Central memory CD4-positive, alpha-beta T cell (primary cell): ENCODE results near the gene GPX4.
A peak's percentile ranks its signal among the peaks of the same experiment; 100 is the strongest.

ENCODE experiments used
- DNase-seq: peaks from one replicate; pipeline ENCODE4 v3.0.0; 2022

The GPX4 gene

GRCh38 chr19:1132552-1133383 is 29.0 kb downstream of the GPX4 start:
- DNase-seq = peak; percentile 30

- peak; percentile 84 for DNase-seq
Measured at GRCh38 chr19:1133471-1133929, 29.7 kb downstream of the GPX4 start.

- DNase-seq = no peak
Measured at GRCh38 chr19:1134431-1134830, 30.6 kb downstream of the GPX4 start.

GRCh38 chr19:1135454-1135853 is 31.7 kb downstream of the GPX4 start:
- no peak for DNase-seq

DNA sequence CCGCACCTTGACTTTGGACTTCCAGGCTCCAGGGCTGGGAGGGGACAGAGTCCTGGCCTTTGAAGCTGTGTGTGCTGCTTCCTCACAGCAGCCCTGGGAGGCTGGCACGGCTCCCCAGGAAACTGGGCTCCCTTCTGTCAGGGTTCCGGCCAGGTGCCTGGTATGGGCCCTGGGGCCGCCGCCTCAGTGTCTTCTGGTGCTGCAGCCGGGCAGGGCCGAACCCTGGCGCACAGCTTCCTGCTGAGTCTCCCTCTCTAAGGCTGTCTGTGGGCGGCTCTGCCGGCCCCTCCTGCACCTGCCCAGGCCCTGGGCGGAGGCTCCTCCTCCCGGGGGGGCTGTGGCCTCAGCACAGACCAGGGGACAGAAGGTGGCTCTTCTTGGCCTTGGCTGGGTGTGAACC is 32.4 kb downstream of the GPX4 start:
- no peak for DNase-seq

GRCh38 chr19:1136621-1137317 is 33.0 kb downstream of the GPX4 start:
- DNase-seq = no peak

DNA sequence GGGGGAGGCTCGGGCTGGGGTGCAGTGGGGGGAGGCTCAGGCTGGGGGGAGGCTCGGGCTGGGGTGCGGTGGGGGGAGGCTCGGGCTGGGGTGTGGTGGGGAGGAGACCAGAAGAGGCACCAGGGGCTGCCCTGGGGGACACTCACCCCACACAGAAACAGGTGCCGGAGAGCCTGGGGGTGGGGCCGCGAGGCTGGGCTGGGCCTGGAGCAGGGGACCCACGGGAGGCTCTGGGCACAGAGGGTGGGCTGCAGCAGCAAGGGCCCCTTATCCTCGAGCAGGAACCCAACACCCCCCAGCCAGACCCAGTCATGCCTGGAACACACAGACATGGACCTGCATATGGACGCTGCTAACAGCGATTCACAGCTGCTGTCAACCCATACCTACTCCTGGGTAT is 34.3 kb downstream of the GPX4 start:
- DNase-seq = no peak

GRCh38 chr19:1139126-1139525 is 35.3 kb downstream of the GPX4 start:
- no peak for DNase-seq

GRCh38 chr19:1140272-1141027 is 36.7 kb downstream of the GPX4 start:
- no peak for DNase-seq

DNA sequence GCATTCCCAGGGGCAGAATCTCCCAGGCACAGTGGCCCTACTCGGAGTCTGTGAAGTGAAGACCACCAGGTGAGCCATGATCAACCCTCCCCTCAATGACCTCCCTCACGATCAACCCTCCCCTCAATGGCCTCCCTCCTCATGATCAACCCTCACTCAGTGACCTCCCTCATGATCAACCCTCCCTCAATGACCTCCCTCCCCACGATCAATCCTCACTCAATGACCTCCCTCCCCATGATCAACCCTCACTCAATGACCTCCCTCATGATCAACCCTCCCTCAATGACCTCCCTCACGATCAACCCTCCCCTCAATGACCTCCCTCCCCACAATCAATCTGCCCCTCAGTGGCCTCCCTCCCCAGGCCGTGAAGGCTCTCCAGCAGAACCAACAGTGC is 38.1 kb downstream of the GPX4 start:
- no peak for DNase-seq

- no peak for DNase-seq
Measured at GRCh38 chr19:1143828-1144399, 40.1 kb downstream of the GPX4 start.

DNA sequence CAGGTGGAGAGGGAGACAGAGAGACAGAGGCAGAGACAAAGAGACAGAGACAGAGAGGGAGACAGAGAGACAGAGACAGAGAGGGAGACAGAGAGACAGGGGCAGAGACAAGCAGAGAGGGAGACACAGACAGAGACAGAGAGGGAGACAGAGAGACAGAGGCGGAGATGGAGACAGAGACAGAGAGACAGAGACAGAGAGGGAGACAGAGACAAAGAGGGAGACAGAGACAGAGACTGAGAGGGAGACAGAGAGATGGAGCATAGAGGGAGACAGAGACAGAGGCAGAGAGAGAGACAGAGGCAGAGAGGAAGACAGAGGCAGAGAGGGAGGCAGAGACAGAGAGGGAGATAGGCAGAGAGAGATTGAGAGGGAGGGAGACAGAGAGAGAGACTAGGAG is 40.9 kb downstream of the GPX4 start:
- DNase-seq = no peak

- DNase-seq = no peak
Measured at GRCh38 chr19:1145635-1146411, 42.0 kb downstream of the GPX4 start.

- no peak for DNase-seq
Measured at GRCh38 chr19:1146412-1146699, 42.6 kb downstream of the GPX4 start.

GRCh38 chr19:1146858-1147780 is 43.3 kb downstream of the GPX4 start:
- DNase-seq = no peak

- DNase-seq = no peak
Measured at GRCh38 chr19:1147934-1148549, 44.2 kb downstream of the GPX4 start.

- no peak for DNase-seq
Measured at GRCh38 chr19:1149259-1150045, 45.7 kb downstream of the GPX4 start.

GRCh38 chr19:1150333-1151036 is 46.7 kb downstream of the GPX4 start:
- DNase-seq = no peak

DNA sequence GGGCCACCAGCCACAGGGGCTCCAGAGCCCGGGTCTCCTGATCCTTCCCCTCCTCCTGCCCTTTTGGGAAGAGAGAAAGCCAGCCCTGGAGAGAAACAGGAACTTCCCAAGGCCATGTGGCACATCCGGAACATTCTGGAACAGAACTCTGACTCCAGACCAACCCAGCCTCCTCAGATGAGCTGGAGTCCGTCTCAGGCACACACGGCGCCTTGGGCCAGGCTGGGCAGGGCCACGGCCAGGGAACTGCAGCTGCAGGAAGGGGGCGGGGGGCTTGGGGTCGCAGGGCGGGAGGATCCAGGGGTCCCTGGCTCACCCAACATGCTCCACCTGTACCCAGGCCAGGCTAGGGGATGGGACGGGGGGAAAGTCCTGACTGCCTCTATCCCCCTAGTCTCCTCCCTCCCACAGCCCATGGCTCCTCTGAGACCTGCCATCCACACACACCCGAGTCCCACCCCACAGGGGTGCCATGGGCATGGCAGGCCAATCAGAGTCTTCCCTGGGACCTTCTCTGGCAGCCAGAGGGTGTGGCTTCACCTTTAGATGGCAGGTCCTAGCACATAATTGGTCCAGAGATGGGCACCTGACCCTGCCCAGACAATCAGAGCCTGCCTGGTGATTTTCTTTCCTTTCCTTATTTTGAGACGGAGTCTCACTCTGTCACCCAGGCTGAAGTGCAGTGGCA is 47.4 kb downstream of the GPX4 start:
- no peak for DNase-seq
